GM21515 (cell line): Measurements from ENCODE around the gene UMOD.

Source experiments
- ATAC-seq: cut with Tn5 transposase; IDR thresholded peaks from one replicate; pipeline ENCODE4 v1.9.1; 2021; ENCODE audit not compliant: unreplicated experiment

Gene UMOD

DNA sequence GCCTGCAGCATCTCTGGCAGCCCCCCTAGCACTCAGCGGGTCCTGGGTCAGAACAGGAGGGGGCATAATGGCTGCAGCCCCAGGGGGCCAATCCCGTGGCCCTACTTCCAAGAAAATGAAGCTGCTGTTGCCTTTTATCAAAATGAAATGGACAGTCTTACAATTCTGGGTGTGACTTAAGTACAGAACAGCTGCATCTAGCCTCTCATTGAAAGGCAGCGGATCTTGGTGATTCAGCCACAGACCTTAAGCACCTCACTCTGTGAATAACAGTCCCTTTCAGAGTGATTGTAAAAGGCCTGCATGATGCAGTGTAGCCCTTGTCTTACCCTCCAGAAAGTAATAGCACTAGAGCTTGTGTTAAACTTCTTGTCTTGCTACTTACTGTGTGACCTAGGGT lies 11.5 kb upstream of the UMOD start:
- ATAC-seq = no peak

DNA sequence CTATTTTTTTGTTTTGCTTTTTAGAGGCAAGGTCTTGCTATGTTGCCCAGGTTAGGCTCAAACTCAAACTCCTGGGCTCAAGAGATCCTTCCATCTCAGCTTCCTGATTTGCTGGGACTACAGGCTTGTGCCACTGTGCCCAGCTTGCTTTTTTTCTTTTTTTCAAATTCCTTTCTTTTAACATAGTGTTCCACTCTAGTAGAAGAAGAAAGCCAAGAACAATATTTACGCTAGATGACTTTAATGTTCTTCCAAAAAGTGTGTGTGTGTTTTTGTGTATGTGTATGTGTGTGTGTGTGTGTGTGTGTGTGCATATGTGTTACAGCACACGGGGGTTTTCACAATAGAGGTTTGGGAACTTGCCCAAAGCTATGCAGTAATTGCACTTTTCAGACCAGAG lies 10.7 kb upstream of the UMOD start:
- no peak for ATAC-seq

DNA sequence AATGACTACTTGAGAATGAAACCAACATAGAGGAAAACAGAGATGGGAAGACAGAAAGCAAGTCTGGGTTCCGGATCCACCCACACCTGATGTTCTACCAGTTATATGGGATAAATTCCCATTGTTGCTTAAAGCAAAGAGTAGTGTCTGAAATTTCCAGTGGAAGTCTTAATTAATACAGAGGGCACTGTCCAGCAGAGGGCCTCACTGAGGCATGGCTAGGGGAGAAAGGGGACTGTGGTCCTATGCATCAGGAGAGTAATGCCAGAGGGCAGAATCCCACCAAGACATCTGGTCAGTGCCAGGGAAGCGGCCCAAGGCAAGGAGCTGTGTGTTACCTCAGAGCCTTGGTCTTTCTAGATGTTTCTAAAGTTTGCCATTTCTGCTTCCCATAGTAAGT lies 7.5 kb upstream of the UMOD start:
- no peak for ATAC-seq

- ATAC-seq = no peak
Observed at GRCh38 chr16:20355114-20355782, 2.7 kb upstream of the UMOD start.

DNA sequence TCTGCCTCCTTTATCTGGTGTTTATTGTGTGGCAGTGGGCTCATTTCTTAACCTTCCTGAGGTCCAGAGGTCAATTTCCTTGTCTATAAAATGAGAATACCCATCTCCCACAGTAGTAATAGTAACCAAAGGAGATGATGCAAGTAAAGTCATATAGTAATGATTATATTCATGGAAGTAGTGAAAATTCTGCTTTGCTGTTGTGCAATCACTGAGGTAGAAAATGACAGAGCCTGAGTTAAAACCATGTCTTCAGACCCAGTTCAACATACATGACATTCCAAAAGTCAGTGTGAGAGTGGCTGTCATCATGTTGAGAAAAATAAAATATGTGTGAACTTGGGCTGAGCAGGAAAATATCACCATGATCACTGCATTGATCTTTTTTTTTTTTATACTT lies 864 bp upstream of the UMOD start:
- no peak for ATAC-seq

DNA sequence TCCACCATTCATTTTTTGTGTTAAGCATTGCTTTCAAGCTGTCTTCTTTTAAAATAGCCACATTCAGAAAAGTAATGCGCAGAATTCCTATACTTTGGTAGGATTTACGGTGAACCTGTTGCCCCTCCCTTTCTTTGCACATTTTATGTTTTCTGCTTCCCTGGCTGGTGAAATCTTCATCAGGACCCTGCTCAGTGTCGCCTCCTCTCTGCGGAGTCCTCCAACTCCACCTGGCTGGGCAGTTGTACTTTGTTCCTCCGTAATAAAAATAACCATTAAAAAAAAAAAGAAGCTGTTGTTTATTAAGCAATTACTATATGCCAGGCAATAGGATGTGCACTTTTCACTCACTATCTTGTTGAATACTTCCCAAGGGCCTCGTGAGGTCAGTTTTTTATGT lies 2.9 kb downstream of the UMOD start:
- no peak for ATAC-seq

DNA sequence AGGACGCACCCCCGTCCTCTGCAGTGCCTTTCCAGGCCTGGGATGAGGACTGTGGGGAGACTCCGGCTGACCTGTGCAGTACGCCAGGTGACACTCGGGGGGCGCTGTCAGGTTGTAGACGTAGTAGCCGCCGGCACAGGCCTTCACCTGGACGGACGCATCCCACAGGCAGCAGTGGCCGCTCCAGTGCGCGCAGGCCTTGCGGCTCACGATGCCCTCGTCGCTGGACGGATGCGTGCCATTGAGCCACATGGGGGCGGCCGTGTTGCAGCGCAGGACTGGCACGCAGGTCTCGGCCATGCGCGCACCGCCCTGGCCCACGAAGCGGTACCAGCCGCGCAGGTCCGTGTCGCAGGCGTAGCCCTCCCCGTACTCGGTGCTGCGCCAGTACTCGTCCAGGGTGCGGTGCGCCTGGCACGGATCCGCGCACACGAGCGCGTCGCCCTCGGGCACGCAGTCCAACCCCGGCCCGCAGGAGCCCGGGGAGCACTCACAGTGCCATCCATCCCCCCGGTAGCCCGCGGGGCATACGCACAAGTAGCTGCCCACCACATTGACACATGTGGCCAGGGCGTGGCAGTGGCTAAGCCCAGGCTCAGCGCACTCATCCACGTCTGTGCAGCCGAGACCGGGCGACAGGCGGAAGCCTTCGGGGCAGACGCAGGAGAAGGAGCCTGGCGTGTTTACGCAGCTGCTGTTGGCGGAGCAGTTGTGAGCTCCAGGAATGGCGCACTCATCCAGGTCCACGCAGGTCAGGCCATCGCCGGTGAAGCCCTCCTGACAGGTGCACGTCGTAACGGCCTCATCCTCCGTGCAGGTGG lies 3.9 kb downstream of the UMOD start:
- no peak for ATAC-seq

GRCh38 chr16:20347666-20348364 lies 4.7 kb downstream of the UMOD start:
- no peak for ATAC-seq

GRCh38 chr16:20344611-20345010 lies 7.9 kb downstream of the UMOD start:
- no peak for ATAC-seq

- no peak for ATAC-seq
Observed at GRCh38 chr16:20339744-20340143, 12.8 kb downstream of the UMOD start.

DNA sequence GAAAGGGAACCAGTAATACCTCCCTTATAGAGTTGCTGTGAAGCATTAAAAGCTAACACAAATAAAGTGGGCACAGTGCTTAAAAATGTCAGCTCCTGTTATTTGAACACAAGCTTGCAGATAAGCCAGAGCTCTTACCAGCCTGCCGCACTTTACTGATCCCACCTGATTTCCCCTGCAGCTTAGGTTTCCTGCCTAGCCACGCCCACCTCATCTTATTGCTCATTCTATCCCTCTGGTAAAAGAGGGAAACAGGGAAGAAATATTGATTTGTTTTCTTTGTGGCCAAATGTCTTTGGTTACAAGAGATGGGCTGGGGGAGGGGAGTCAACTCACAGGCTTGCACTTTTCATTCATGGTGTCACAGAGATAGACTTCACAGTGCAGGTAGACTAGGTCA lies 15.6 kb downstream of the UMOD start:
- no peak for ATAC-seq

DNA sequence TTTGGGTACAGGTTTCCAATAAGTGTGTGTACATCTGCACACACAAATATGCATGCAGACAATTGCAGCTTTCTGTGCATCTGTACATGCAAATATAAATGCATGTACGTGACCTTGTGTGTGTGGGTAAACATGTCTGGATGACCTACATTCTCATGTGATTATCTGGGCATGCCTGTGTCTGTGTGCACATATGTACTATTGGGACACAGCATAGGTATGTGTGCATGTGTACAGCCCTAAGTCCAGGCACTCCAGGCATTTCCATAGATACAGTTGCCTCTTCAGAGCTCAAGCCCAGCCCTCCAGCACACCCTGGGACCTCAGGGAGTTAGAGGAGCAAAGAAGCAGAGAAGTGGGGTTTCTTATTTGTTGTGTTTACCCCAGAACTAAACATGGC lies 18.1 kb downstream of the UMOD start:
- ATAC-seq = no peak

- ATAC-seq = no peak
Observed at GRCh38 chr16:20333120-20333519, 19.4 kb downstream of the UMOD start.

GRCh38 chr16:20332411-20332810 lies 20.1 kb downstream of the UMOD start:
- ATAC-seq = no peak

GRCh38 chr16:20331635-20332034 lies 20.9 kb downstream of the UMOD start:
- ATAC-seq = no peak

DNA sequence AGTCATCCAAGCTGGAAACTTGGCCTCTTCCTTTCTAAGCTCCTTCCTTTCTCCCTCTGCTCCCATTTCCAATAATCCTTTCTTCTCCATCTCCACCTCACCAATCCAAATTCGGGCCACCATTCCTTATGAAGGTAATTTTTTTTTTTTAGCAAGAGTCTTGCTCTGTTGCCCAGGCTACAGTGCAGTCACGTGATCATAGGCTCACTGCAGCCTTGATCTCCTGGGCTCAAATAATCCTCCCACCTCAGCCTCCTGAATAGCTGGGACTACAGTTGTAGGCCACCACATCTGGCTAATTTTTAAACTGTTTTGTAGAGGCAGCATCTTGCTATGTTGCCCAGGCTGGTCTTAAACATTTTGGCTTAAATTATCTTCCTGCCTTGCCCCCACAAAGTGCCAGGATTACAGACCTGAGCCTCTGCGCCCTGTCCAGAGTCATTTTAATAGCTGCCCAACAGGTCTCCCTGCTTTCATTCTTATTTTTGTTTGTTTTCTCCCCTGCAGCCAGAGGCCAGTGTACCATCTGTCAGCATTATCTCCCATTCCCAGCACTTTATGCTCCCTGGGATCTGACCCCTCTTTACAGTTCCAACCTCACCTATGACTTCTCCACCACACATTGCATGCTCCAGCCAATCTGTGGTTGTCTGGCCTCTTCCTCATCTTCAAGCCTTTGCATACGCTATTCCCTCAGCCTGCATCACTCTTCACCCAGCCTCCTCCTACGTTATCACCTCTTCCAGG lies 22.9 kb downstream of the UMOD start:
- no peak for ATAC-seq

- ATAC-seq = no peak
Observed at GRCh38 chr16:20327444-20328041, 25.0 kb downstream of the UMOD start, which contains the start of gene GP2. GP2 (minus strand) TSS chr16:20327513; CDS start chr16:20326431, 1,082 bp downstream.

DNA sequence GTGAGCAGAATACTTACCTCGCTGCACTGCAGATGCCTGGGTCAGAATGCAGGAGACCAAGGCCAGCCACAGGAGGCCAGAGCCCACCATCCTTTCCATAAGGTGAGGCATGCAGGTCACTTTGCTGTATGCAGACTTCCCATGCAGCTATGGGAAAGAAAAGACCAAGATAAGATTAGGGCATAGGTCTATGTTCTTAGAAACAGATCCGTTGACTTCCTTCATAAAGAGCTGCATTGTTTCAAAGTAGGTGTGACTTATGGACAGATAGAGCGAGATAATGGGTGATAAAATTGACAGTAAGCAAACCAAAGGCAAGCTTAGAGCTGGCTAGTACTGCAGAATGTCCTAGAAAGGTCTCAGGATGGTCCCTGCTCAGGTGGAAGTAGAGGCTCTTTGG lies 26.2 kb downstream of the UMOD start:
- no peak for ATAC-seq

DNA sequence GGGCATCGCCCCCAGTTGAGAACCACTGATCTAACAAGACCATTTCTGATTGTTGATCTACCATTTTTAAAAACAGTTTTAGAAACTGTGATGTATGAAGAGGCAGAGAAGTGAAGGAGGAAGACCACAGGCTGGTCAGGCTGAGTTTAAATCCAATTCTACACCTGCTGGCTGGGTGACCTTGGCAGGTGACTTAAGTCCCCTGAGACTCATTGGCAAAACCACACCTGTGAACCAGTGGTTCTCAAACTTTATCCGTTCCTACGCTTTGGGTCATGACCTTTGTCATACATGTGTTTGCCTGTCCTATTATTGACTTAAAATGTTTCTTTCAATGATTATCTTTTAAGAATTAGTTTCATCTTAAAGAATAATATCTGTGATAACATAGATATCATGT lies 27.5 kb downstream of the UMOD start:
- ATAC-seq = no peak

DNA sequence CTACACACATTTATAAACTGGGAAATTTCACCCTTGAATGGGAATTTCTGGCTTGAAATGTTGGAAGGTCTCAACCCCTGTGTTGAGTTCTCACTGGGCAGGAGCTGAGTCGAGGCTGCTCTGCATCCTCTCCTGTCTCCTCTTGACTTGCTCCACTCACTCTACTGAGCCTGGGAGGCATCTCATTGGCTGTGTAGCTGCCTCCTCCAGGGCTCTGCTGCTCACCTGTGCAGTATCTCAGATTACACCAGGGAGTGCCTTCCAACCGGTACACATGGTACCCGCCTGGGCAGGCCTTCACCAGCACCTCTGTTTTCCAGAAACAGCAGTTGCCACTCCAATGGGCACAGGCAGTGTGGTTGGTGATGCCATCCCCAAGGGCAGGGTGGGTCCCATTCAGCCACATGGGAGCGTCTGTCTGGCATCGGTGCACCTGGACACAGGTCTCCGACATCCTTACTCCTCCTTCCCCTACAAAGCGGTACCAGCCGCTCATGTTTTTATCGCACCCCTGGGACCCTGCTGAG lies 28.9 kb downstream of the UMOD start:
- ATAC-seq = no peak

GRCh38 chr16:20322696-20323095 lies 29.8 kb downstream of the UMOD start:
- ATAC-seq = no peak
